ENCODE measurements around the gene CIT.

DNA sequence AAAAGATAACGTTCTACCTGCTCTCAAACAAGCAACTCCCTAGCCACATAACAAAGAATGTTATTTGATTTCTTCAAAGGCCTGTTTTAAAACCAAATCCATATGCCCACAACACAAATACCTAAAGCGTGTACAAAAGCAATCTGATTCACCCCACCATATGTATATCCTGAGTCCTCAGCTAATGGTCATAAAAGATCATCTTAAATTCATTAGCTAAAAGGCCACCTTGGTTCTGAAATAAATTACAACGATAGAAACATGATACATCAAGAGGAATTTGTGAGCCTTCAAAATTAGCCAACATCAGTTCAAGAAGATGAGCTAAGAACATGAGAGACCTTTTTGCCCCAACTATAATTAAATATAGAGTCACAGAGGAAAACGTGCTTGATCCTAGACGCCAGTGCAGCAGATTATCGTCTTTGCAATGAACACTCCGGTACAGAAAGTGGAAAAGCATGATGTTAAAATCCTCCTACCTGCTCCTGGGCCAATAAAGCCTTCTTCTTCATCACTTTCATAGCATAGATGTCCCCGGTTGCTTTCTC lies 20.0 kb downstream of the CIT start:
- TF ChIP-seq GATA2 (IDR thresholded peaks at IDR 0.05; ENCODE audit: low read depth, low read length) (no peak), GATA3 (IDR thresholded peaks at IDR 0.05; ENCODE audit: low read depth, low read length) (no peak)

All from SH-SY5Y (cell line).